RWPE2 (cell line): ENCODE measurements around the gene SOX6.

Source experiments
- ATAC-seq: fragments of 200-7000 bp; cut with Tn5 transposase; 3 replicates; pipeline ENCODE4 v1.9.1; 2021; ENCODE audit warnings: low read depth
- DNase-seq: peaks from one replicate; pipeline ENCODE4 v3.0.0-alpha.2; 2020; ENCODE audit warnings: low spot score
- H3K27ac ChIP-seq: fragments of 450-650 bp; 2 replicates; pipeline ENCODE4 v1.5.1; 2017; ENCODE audit warnings: mild to moderate bottlenecking; ENCODE audit not compliant: poor library complexity, severe bottlenecking
- H3K27me3 ChIP-seq: fragments of 250-450 bp; sonication (Bioruptor Pico); 2 replicates; pipeline ENCODE4 v1.5.1; 2021; ENCODE audit warnings: mild to moderate bottlenecking, moderate library complexity; ENCODE audit not compliant: insufficient read depth, poor library complexity, severe bottlenecking
- H3K36me3 ChIP-seq: fragments of 250-450 bp; sonication (Bioruptor Pico); 2 replicates; pipeline ENCODE4 v1.5.1; 2020; ENCODE audit warnings: low read depth, mild to moderate bottlenecking, moderate library complexity
- H3K4me1 ChIP-seq: fragments of 250-450 bp; sonication (Bioruptor Pico); 2 replicates; pipeline ENCODE4 v1.5.1; 2021; ENCODE audit warnings: mild to moderate bottlenecking, moderate library complexity; ENCODE audit not compliant: insufficient read depth, poor library complexity, severe bottlenecking
- H3K4me3 ChIP-seq: fragments of 250-450 bp; sonication (Bioruptor Pico); 2 replicates; pipeline ENCODE4 v1.5.1; 2021; ENCODE audit warnings: mild to moderate bottlenecking, moderate library complexity; ENCODE audit not compliant: severe bottlenecking
- H3K9me3 ChIP-seq: fragments of 250-450 bp; sonication (Bioruptor Pico); 2 replicates; pipeline ENCODE4 v1.5.1; 2021; ENCODE audit warnings: mild to moderate bottlenecking, moderate library complexity; ENCODE audit not compliant: severe bottlenecking
- TF ChIP-seq, protein P1 (sequence below): fragments of 450-650 bp; IDR thresholded peaks from one replicate; pipeline ENCODE4 v1.5.1; 2017; ENCODE audit warnings: mild to moderate bottlenecking, moderate library complexity; ENCODE audit not compliant: poor library complexity, severe bottlenecking

The SOX6 gene

DNA sequence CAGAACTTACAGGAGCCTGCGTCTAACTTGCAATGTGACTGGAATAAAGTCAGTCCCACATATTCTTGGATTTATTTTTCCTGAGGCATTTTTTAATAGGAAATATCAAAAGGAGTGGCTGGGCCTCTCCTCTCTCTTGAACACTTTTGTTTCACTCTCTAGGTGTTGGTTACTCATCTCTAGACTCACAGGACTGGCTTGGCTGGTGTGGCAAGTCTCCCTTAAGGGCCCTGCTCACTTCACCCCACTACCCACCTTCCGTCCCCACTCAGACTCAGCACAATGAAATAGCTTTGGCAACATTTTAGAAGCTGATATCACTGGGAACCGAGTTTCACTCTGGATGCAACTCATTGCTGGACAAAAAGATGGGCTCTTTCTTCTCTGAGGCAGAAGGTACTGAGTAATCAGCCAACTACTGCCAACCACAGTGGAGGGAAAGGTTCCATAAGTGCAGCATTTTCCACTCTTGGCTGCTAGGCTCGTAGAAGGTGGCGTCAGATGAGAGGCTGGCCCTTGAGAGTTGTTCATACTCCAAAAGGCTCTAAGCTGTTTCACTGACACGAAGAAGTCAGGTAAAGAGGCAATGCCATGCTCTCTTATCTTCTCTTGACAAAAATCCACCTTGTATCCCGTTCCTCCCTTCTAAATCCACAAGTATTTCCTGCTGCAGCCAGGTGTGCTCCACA lies 390.6 kb downstream of the SOX6 start:
- Histone ChIP-seq H3K4me1 (peaks cover 44% of the 10 kb centered on the region), H3K36me3 (no peaks in the 10 kb centered on the region), H3K4me3 (no peak overlapping the region), H3K27ac (no peak overlapping the region), H3K27me3 (no peaks in the 10 kb centered on the region), H3K9me3 (no peaks in the 10 kb centered on the region)
- DNase-seq (no peak), ATAC-seq (0 out of 3 replicates have a peak, but pooled peaks have one; percentile 14)
- TF ChIP-seq, protein P1, sequence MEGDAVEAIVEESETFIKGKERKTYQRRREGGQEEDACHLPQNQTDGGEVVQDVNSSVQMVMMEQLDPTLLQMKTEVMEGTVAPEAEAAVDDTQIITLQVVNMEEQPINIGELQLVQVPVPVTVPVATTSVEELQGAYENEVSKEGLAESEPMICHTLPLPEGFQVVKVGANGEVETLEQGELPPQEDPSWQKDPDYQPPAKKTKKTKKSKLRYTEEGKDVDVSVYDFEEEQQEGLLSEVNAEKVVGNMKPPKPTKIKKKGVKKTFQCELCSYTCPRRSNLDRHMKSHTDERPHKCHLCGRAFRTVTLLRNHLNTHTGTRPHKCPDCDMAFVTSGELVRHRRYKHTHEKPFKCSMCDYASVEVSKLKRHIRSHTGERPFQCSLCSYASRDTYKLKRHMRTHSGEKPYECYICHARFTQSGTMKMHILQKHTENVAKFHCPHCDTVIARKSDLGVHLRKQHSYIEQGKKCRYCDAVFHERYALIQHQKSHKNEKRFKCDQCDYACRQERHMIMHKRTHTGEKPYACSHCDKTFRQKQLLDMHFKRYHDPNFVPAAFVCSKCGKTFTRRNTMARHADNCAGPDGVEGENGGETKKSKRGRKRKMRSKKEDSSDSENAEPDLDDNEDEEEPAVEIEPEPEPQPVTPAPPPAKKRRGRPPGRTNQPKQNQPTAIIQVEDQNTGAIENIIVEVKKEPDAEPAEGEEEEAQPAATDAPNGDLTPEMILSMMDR: no peak

DNA sequence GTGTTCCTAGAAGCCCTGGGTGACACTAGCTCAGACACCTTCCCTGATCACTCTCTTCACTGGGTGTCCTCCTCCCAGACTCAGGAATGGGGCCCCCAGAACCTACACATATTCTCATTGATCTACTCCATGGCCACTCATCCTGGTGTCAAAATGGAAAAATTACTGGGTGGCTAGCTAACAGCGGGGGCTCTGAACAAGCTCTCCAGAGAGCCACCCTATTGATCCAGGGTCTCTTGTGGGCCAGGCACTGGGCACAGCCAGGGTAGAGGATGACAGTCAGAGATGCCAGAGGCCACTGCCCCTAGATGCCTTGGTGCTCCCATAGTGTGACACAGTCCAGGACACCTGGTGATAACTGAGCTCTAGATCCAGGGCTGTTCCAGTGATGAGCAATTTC lies 393.1 kb downstream of the SOX6 start:
- Histone ChIP-seq H3K27ac (no peak overlapping the region), H3K4me3 (no peak overlapping the region), H3K27me3 (no peaks in the 10 kb centered on the region), H3K4me1 (peaks cover 24% of the 10 kb centered on the region), H3K36me3 (no peaks in the 10 kb centered on the region), H3K9me3 (no peaks in the 10 kb centered on the region)
- DNase-seq (no peak), ATAC-seq (no peak)
- TF ChIP-seq, protein P1: no peak

DNA sequence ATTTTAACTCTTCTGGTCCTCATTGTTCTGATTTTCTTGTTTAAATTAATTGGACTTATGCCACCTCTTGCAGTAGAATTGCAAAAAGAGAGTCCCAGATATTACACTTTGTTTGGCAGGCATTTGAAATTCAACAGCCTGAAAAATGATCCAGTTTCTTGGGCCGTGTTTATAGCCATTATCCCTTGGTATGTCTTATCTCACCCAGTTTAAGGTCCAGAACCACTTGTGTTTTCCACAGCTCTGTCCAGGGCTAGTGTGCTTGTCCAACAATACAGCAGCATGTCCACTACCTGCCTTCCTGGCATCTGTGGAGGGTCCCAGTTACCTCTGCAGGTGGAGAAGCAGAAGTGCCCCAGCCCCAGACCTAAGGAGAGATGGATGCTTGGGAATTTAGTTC lies 397.4 kb downstream of the SOX6 start:
- Histone ChIP-seq H3K27ac (no peak overlapping the region), H3K4me1 (no peaks in the 10 kb centered on the region), H3K36me3 (no peaks in the 10 kb centered on the region), H3K4me3 (no peak overlapping the region), H3K9me3 (no peaks in the 10 kb centered on the region), H3K27me3 (no peaks in the 10 kb centered on the region)
- no peak for ATAC-seq
- TF ChIP-seq, protein P1: no peak
- DNase-seq: no peak

GRCh38 chr11:15957234-15957633 lies 399.1 kb downstream of the SOX6 start:
- no peaks in the 10 kb centered on the region for H3K27me3 ChIP-seq
- no peak overlapping the region for H3K27ac ChIP-seq
- H3K4me3 ChIP-seq: no peak overlapping the region
- DNase-seq (no peak), ATAC-seq (no peak)
- TF ChIP-seq, protein P1: no peak
- no peaks in the 10 kb centered on the region for H3K36me3 ChIP-seq
- H3K9me3 ChIP-seq: no peaks in the 10 kb centered on the region
- H3K4me1 ChIP-seq: no peaks in the 10 kb centered on the region

GRCh38 chr11:15956302-15956701 lies 400.0 kb downstream of the SOX6 start:
- TF ChIP-seq, protein P1: no peak
- Histone ChIP-seq H3K4me3 (no peak overlapping the region), H3K36me3 (no peaks in the 10 kb centered on the region), H3K27ac (no peak overlapping the region), H3K27me3 (no peaks in the 10 kb centered on the region), H3K4me1 (no peaks in the 10 kb centered on the region), H3K9me3 (no peaks in the 10 kb centered on the region)
- ATAC-seq: no peak
- no peak for DNase-seq
